CD4-positive, alpha-beta T cell treated with Interleukin-6 for 4 hours (primary cell): Measurements from ENCODE around the gene LASP1.

Source experiments
- DNase-seq: peaks from one replicate; pipeline ENCODE4 v3.0.0-alpha.2; 2020; ENCODE audit warnings: mixed read lengths

Gene LASP1

DNA sequence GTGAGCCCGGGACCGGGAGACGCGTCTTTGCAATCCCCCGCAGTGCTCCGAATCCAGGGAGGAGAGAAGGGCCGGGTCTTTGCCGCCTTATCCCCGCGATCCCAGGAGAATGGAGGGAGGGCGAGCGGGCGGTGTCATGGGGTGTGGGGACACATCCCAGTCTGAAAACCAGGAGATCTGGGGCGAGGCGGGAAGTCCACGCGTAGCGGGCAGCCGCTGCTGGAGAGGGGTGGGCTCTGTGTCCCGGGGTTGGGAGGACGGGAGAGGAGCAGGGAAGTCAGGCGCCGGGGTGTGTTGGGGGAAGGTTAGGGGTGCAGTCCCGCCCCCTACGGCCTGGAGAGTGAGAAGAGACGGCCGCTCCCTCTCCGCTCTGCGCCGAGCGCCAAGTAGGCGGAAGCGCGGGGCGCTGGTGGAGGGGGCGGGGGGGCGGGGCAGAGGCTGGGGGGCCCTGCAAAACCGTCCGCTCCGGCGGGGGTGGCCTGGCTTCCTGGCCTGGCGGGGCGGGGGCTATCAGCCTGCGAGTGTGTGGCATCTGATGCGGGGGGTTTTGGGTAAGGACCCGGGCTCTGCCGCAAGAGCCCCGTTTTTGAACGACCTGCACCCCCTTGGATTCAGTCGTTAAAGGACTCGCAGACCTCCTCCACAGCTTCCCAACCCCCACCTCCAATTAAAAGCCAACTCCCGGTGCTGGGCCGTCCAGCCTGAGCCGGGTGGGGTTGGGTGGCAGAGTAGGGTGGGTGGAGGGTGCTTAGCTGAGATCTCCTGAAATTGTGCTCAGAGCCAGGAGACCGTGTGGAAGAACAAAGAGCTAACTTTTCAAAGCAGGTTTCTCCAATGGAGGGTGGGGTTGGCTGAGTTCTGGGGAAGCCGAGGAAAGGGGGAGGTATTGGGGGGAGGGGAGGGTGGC, 654 bp downstream of the LASP1 start:
- DNase-seq: peak; percentile 81

DNA sequence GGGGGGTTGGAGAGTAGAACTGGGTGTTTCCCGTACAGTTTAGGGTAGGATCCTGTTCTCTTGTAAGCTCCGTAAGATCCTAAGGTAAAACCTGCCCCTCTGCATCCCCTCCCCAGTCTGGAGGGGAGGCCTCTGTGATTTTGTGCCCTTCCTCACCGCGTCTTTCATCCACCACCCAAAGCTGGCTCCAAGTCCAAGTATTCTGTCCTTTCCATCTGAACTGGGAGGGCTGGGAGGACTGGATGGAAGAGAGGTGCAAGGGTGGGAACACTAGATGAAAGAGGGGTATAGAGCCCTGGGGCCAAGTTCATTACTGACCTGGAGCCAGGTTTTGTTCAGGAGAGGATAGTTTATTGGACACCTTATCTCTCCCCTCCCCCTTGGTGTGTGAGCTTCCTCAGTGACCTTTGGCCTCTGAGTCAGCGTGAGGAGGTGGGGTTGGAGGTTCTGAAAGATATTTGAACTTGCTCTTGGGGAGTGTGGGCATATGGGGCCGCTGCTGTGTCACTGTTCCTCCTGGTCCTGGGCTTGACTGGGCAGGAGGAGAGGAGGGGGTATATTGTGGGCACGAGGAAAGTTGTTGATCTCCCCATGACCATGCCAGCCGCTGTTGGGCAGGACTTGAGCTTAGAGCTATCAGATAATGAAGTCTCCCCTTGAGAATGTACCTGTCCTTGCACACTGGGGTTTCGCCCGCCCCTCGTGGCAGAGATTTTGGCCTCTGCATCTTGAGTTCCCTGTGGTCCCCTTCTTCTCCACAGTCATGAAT, 1.6 kb downstream of the LASP1 start:
- DNase-seq: peak; percentile 82

DNA sequence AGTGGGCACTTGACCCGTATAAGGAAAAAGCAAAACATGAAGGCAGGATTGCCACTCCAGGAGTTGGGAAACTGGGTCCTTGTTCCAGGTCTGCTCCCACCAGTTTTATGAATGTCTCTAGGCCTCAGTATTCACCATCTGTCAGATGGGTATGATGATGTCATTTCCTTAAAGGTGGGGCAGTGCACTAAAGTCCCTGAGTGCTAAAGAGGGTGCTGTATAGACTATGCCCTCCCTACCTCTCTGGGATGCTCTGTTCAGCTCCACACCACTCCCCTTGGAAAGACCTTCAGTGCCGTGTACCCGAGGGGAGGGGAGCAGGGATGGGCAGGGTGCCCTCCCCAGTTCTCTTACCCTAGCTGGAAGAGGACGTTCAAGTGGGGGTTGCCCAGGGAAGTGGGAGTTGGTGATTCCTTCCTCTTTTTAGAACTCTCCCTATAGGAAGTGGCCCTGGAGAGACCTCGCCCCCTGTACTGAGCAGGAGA, 2.2 kb downstream of the LASP1 start:
- DNase-seq: no peak

DNA sequence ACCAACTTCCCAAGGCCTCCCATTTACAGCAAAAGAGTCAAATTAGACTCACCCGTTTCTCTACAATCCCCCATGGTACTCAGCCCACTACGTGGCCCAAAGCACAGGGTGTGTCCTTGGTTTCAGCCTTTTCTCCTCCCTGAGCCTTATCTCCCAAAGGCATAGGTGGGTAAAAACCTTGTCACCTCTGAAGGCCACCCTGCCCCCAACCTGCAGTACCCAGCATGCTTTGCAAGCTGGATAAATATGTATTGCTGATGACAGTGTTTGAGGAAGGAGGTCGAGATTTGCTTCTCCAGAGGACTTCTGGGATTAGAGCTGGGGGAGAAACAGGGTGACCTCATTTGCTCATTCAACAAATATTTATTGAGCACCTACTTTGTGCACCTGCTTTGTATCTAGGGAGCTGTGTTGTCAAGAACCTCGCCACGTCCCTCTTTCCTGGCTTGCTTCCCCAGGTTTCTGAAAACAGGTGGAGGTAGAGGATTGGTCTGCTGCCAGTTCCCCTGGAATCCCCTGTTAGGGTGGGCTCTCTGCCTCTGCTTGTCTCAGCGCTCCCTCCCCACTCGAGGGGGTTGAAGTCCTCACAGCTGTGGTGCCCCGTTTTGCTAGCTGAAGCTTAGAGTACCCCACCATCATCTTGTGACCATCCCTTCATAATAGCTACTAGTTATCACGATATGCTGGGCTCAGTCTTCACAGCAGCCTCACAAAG, 3.0 kb downstream of the LASP1 start:
- no peak for DNase-seq

DNA sequence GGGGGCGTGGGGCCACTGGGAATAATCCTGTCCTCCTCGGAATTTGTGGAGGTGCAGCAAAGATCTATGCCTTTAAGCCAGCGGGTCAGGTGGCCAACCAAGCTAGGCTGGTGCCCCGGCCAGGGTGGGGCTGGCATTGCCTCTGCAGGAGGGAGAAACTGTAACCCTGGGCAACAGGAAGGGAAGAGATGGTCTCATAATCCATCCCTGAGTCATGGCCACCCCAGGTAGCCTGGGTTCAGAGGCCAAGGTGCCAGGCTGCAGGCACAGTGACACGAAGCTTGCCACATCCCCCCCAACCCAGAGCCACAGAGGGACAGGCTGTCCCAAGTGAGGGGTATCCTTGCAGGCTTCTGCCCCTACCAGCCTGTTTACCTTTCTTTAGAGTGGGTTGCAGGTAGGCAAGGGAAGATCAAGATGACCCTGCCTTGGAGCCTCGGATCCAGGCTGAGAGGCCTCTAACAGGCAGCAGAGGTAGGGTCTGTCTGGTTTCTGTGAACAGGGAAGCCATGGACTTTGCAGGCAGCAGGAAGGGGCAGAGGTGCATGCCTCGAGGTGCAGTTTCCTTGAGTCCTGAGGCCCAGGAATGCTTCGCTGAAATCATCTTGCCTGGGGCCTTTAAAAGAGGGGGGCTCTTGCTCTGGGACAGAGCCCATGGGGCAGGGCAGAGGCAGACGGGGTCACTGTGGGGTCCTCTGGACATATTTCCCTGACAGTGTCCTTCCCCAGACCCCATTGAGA, 4.0 kb downstream of the LASP1 start:
- no peak for DNase-seq

DNA sequence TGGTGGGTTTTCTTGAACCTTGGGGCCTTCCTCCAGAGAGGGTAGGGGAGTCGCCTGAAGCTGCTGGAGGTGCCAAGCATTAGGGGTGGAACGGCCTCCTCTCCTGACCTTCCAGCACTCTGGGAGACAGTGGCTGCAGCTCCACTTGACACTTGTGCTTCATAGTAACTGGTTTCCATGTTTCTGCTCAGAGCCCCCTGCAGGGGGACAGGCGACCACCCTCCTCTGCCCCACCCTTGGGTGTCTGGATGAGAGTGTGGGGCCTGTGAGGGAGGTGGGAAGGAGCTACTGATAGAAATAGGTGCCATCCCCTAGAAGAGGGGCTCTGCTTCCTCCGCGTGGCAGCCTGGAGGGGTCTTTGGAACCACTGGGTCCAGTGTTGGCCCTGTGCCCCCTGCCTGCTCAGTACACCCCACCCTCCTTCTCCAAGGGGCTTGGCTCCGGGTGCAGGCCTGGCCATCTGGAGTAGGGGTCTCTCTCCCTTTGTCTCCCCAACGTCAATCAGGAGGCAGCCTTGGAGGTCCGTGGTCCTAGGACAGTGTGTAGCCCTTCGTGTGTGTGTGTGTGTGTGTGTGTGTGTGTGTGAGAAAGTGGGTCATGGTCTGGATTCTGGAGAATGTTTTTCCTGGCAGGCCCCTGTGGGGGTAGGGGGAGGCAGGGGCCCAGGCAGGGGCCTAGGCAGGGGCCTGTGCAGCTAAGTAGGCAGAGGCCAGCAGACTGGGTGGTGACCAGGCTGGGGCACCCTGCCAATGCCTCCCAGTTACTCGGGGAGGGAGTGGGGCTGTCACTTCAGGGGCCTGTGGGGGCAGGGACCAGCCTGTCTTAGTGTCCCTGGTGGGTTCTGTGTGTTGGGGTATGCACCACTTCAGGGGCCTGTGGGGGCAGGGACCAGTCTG, 4.9 kb downstream of the LASP1 start:
- DNase-seq: no peak

DNA sequence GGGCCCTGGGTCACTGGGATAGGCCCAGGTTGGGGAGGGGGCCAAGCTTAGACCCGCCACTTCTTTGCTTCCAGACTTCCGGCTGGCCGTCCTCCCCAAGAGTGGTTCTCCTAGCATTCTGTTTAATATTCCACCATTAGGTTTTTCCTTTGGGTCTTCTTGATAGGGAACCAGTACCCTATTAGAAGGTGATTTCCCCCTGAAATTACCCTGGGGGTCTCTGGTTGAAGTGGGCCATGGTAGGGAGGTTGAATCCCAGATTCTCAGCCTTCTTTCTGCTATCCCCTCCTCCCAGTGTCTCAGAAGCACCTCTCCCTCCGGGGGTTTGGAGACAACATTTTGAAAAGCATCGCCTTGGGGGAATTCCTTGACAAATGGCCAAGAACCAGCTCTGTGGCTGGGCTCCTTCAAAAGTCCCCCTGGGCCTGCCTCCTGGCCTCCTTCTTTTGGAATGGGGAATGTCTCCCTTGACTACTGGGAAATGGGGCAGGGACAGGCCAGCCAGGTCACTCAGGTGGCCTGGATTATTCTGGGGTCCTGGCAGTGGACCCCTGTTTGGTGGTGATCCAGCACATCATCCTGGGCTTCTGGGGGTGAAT, 5.7 kb downstream of the LASP1 start:
- no peak for DNase-seq

DNA sequence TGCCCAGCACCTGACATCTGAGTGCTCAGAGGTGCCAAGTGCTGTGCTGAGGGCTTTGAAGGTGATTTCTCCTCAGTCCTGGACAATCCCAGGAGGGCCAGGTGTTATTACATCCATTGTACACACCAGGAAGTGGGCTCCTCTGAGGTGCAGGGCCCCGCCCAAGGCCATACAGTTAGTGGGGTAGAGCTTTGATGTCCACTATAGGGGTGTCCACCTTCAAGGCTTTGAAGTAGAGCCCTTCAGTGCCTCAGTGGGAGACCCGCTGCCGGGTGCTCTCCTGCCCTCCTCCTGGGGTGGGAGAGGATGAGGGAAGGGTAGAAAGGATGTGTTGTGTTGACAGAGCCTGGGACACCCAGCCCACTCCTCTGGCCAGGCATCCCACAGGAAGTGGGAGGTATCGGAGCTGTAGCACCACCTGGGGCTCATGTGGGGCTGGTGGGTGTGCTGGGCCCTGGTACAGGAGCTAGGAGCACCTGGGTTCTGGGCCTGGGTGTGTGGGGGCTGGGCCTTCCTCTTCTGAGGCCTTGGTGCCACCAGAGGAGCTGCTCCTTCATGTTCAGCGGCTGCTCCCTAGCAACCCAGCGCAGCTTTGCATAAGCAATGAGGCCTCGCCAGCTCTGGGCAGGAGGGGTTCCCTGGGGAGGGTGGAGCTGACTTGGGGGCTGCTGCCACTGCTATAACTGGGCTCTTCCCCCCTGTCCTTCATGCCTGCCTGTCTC, 7.4 kb downstream of the LASP1 start:
- peak; percentile 56 for DNase-seq

DNA sequence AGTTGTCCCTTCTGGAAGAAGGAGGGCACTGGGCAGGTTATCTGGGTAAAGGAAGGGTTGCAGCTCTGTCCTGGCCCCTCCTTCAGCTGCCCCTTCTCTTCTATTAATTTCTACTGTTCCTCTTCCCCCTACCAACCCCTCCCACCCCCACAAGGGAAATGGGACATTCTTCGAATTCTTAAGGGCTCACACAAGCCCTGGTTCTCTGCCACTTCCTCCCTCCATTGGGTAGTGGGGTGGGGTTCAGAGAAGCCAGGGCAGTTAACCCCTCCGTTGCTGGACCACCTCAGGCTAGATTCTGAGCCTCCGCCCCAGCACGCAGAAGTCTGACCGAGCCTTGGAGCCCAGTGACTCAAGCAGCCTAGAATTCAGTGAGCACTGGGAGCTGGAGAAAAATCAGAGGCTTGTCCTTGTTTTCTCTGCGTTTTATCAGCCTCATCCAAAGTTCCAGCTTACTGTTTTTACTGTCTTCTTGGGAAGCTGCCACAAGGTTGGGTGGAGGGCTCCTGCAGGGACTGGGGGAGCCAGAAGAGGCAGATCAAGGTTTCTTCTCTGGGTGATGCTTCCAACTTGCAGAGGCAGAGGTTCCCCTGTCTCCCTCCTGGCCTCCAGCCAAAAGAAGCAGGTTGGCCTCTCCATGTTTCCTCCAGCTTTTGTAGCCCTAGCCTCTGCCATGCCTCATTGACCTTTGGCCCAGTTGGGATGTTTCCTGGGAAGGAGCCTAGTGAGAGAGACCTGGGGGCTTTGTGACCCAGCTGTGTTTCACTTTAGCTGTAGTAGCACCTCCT, 10.2 kb downstream of the LASP1 start:
- peak; percentile 56 for DNase-seq

DNA sequence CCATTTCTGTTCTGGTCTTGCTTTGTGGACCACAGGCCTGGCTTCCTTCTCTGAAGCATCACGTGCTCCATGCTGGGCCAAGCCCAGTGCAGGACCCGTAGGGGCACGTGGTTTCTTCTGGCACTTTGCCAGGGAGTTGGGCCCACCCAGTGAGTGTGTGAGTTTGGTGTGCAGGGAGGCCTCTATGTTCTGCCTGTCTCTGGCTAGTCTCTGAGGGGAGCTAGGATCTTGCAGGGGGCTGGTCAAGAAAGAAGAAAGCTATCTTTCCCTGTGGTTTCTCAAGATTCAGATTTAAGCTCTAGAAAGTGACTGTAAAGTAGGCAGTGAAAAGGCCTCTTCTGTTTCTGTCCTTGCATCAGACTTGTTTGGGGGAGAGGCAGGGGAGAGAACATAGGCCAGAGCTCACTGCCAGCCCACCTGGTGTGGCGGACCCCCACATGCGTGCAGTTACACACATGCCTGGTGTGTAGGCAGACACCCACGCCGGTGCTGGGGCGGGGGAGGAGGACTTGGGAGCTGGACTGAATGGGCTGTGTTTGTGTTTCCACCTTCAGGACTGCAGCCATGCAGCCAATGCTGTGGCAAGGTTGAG, 11.8 kb downstream of the LASP1 start:
- peak; percentile 50 for DNase-seq

DNA sequence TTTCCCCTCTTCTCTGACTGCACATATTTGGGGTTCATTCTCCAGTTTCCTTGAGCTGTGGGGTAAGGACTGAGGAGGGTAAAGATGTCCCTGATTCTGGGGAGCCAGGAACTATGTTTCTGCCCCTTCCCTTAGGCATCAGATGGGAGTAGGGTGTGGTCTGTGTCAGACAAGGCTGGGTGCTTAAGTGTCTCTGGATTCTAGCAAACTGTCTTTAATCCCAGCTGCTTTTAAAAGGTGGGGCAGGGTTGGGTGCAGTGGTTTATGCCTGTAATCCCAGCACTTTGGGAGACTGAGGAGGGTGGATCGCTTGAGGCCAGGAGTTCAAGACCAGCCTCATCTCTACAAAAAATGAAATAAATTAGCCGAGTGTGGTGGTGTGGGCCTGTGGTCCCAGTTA, 13.0 kb downstream of the LASP1 start:
- DNase-seq: no peak

DNA sequence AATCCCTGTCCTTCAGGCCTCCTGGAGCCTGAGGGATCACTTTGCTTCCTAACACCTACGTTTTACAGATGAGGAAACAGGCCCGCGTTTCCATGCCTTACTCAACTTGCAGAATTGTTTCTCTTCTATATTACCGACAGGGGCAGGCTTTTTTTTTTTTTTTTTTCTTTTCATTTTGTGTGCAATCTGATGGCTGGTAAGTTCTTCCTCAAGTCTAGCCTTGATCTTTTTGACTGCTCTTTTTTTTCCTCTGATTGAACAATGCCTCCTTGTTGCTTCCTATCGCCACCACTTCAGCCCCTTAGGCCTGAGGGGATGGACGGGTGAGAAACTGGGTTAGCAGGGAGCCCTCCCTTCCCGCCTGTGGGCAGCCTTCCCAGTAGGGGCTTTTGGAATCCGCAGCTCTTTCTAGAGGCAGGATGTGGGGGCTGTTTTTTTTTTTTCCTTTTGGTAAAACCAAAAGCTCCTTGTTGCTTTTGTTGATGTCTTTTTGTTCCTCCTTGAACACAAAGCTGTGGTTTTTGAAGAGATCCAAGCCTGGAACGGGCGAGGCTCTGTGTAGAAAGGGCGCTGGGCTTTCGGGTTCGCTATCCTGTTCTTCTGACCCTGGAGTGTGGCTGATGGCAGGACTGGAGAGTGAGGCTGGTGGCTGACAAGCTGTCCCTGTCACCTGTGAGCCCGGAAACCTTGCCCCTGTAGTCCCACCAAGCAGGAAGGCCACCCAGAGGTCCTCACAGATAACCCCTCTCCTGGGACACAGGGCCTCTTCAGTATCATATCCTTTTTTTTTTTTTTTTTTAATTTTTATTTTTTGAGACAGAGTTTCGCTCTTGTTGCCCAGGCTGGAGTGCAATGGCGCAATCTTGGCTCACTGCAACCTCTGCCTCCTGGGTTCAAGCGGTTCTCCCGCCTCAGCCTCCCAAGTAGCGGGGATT, 14.0 kb downstream of the LASP1 start:
- DNase-seq: no peak

DNA sequence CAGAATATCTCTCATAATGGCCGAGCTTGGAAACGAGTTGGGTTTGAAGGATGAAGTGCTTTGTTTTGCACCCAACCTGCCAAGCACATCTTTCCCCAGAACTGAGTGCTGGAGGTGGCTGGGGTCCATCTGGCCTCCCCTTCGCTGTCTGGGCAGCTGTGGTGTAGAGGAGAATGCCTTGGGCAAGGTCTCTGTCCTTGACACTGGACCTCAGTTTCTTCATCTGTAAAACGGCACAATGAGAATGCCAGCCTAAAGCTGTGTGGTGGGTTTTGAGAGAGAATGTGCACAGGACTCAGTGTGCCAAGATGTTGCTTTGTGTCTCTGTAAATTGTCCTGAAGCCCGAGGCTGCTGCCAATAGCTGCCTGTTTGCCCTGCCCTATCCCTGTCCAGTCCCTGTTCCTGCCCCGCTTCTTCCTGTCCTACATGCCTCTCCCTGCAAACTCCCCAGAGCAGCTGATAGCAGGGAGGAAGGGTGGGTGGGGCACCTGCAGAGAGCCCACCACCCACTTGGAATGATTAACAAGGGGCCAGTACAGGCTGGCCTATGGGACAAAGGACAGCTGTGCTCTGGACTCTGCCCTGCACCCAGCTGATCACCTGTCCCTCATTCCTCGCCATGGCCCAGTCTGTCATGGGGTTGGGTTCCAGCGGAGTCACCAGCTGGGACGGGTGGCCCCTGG, 15.3 kb downstream of the LASP1 start:
- DNase-seq: no peak

DNA sequence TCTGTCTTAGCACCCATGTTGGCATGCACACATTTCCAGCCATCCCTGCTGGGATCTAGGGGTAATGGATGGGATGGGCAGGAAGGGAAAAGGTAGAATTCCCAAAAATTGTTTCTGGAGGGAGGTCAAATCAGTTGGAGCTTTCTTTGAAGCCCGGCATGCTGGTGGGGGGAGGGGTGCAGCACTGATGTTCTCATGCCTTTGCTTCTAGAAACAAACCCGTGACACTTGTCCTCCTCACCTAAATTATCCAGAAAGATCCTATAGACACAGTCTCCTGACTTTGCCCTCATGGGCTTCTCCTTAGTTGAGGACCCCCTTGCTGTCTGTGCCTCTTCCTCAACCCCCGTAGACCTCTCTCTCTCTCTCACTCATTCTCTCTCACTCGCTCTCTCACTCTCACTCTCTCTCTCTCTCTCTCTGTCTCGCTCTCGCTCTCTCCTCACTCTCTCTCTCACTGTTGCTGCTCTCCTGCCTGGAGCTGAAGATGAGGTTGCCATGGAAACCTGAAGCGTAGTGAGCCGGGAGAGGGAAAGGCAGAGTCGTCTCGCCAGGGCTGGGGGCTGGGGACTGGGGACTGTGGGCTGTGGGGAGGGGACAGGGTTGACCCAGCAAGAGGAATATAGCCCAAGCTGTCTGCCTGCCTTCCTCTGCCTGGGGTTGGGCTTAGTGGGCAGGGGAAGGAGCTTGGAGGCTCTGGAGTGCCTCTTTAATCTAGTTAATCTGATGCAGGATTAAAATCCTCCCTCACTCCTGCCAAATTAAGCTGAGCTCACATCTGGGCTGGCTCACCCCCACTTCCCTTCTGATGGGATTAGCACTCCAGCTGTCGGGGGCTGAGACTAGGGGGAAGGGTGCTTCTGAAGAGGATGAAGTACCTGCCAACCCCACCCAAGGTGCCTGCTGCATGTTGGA, 16.1 kb downstream of the LASP1 start:
- no peak for DNase-seq

DNA sequence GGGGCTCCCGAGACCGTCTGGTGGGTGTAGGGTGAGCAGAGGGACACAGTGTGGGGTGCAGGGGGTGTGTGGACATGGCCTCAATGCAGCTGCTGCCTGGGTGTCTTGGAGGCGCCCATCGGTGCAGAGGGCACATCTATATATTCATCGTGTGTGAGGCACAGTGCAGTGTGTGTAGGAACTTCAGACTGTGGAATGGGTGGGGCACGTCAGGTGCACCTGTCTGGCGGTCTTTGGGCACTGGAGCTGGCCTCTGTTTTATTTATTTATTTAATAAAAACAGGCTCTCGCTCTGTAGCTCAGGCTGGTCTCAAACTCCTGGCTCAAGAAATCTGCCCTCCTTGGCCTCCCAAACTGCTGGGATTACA, 16.8 kb downstream of the LASP1 start:
- no peak for DNase-seq

DNA sequence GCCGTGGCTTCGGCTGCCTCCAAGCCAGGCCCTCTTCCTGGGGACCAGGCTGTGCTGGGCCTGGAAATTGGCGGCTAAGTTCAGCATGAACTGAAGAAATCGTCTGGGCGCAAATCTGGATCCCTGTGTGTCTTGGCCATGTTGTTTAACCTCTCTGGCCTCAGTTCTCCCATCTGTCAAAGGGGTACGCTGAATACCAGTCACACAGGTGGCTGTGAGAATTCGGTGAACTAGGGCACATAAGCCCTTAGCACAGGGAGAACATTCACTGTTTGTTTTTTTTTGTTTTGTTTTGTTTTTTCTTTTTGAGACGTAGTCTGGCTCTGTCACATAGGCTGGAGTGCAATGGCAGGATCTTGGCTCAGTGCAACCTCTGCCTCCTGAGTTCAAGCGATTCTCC, 19.0 kb downstream of the LASP1 start:
- no peak for DNase-seq
